Measurements from ENCODE around the gene CFD.

DNA sequence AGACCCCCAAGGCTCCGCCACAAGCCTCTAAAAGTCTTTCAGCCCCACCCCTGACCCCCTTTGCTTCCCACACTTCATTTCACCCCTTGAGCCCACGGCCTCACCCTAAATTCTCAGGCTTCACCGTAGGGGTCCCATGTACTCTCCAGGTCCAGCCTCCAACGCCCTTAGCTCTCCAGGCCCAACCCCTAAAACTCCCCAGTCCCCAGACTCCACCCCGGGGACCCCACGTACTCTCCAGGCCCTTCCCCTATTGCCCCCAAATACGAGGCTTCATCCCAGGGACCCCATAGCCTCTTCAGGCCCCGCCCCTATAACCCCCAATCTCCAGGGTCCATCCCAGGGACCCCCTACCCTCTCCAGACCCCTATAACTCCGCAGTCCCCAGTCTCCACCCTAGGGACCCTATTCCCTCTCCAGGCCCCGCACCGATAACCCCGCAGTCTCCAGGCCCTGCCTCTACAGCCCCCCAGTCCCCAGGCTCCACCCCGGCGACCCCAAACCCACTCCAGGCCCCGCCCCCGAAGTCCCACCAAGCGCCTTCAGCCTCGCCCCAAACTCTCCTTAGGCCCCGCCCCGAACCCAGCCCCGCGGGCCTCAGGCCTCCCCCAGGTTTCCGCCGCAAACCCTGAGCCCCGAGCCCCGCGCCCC, 32.9 kb downstream of the CFD start:
- TF ChIP-seq, protein P1, sequence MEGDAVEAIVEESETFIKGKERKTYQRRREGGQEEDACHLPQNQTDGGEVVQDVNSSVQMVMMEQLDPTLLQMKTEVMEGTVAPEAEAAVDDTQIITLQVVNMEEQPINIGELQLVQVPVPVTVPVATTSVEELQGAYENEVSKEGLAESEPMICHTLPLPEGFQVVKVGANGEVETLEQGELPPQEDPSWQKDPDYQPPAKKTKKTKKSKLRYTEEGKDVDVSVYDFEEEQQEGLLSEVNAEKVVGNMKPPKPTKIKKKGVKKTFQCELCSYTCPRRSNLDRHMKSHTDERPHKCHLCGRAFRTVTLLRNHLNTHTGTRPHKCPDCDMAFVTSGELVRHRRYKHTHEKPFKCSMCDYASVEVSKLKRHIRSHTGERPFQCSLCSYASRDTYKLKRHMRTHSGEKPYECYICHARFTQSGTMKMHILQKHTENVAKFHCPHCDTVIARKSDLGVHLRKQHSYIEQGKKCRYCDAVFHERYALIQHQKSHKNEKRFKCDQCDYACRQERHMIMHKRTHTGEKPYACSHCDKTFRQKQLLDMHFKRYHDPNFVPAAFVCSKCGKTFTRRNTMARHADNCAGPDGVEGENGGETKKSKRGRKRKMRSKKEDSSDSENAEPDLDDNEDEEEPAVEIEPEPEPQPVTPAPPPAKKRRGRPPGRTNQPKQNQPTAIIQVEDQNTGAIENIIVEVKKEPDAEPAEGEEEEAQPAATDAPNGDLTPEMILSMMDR (conservative IDR thresholded peaks at IDR 0.05), result no peak
- TF ChIP-seq EZH2 (IDR thresholded peaks at IDR 0.05; ENCODE audit: low read depth), result no peak
